ENCODE measurements around the gene MT1M.

Gene MT1M

GRCh38 chr16:56643833-56644232 lies 11.4 kb downstream of the MT1M start:
- no peak overlapping the region for H2AK5ac ChIP-seq (ENCODE audit: low read length)
- H3K79me2 ChIP-seq (ENCODE audit: control insufficient read depth, insufficient read depth, low read length, poor library complexity), result no peaks in the 10 kb centered on the region
- no CpG with 5 or more reads among the region's 5 CpGs for WGBS (ENCODE audit: extremely low coverage, insufficient coverage, insufficient read length)
- H3K14ac ChIP-seq (ENCODE audit: low read length), result no peak overlapping the region
- no peak overlapping the region for H3K4ac ChIP-seq (ENCODE audit: low read depth, low read length)
- no peak overlapping the region for H3K27ac ChIP-seq (ENCODE audit: low read depth, low read length)
- no peak overlapping the region for H2BK120ac ChIP-seq (ENCODE audit: insufficient read depth, low read length, poor library complexity)
- H2BK12ac ChIP-seq (ENCODE audit: low read length), result no peak overlapping the region
- H3K4me3 ChIP-seq (ENCODE audit: low read depth, low read length), result no peak overlapping the region
- no peak overlapping the region for H4K91ac ChIP-seq (ENCODE audit: low read depth, low read length)
- H3K9ac ChIP-seq (ENCODE audit: low read length), result no peak overlapping the region
- no peaks in the 10 kb centered on the region for H3K79me1 ChIP-seq (ENCODE audit: low read length)
- H3K27me3 ChIP-seq (ENCODE audit: insufficient read depth, low read length), result peaks cover 72% of the 10 kb centered on the region
- H4K8ac ChIP-seq (ENCODE audit: low read depth, low read length), result no peak overlapping the region
- H3K23ac ChIP-seq (ENCODE audit: low read length), result no peak overlapping the region
- H3K18ac ChIP-seq (ENCODE audit: low read length), result no peak overlapping the region
- peaks cover 3% of the 10 kb centered on the region for H3K9me3 ChIP-seq (ENCODE audit: insufficient read depth, low read depth, low read length)
- no peak overlapping the region for H4K12ac ChIP-seq (ENCODE audit: low read depth, low read length)
- no peaks in the 10 kb centered on the region for H3K36me3 ChIP-seq (ENCODE audit: control insufficient read depth in 1 of 2, insufficient read depth in 2 of 2, low read length in 2 of 2)
- DNase-seq, result no peak
- peaks cover 0 to 3% of the 10 kb centered on the region in 2 experiments for H3K4me1 ChIP-seq (ENCODE audit: control insufficient read depth in 1 of 2, insufficient read depth in 2 of 2, low read length in 2 of 2)
- no peak overlapping the region for H2AFZ ChIP-seq (ENCODE audit: insufficient read depth, low read length, poor library complexity)
- H2BK5ac ChIP-seq (ENCODE audit: low read depth, low read length, poor library complexity), result no peak overlapping the region
- H3K4me2 ChIP-seq (ENCODE audit: low read length), result no peak overlapping the region

GRCh38 chr16:56645311-56645710 lies 12.9 kb downstream of the MT1M start:
- H2BK5ac ChIP-seq (ENCODE audit: low read depth, low read length, poor library complexity), result no peak overlapping the region
- H2AK5ac ChIP-seq (ENCODE audit: low read length), result no peak overlapping the region
- no peak overlapping the region for H3K27ac ChIP-seq (ENCODE audit: low read depth, low read length)

GRCh38 chr16:56645838-56646237 lies 13.4 kb downstream of the MT1M start:
- peaks cover 56% of the 10 kb centered on the region for H3K27me3 ChIP-seq (ENCODE audit: insufficient read depth, low read length)
- no peaks in the 10 kb centered on the region for H3K79me2 ChIP-seq (ENCODE audit: control insufficient read depth, insufficient read depth, low read length, poor library complexity)
- H3K9ac ChIP-seq (ENCODE audit: low read length), result no peak overlapping the region
- H2BK120ac ChIP-seq (ENCODE audit: insufficient read depth, low read length, poor library complexity), result no peak overlapping the region
- H4K91ac ChIP-seq (ENCODE audit: low read depth, low read length), result no peak overlapping the region
- H3K4me3 ChIP-seq (ENCODE audit: low read depth, low read length), result no peak overlapping the region
- H2BK12ac ChIP-seq (ENCODE audit: low read length), result no peak overlapping the region
- no peak overlapping the region for H4K12ac ChIP-seq (ENCODE audit: low read depth, low read length)
- H4K8ac ChIP-seq (ENCODE audit: low read depth, low read length), result no peak overlapping the region
- no peak overlapping the region for H3K23ac ChIP-seq (ENCODE audit: low read length)
- peaks cover 0 to 3% of the 10 kb centered on the region in 2 experiments for H3K4me1 ChIP-seq (ENCODE audit: control insufficient read depth in 1 of 2, insufficient read depth in 2 of 2, low read length in 2 of 2)
- WGBS (ENCODE audit: extremely low coverage, insufficient coverage, insufficient read length), result no CpG with 5 or more reads among the region's 1 CpG
- H3K4ac ChIP-seq (ENCODE audit: low read depth, low read length), result no peak overlapping the region
- H2AFZ ChIP-seq (ENCODE audit: insufficient read depth, low read length, poor library complexity), result no peak overlapping the region
- no peak for DNase-seq
- no peak overlapping the region for H2AK5ac ChIP-seq (ENCODE audit: low read length)
- H3K14ac ChIP-seq (ENCODE audit: low read length), result no peak overlapping the region
- no peak overlapping the region for H3K27ac ChIP-seq (ENCODE audit: low read depth, low read length)
- peaks cover 3% of the 10 kb centered on the region for H3K9me3 ChIP-seq (ENCODE audit: insufficient read depth, low read depth, low read length)
- no peak overlapping the region for H3K4me2 ChIP-seq (ENCODE audit: low read length)
- H3K18ac ChIP-seq (ENCODE audit: low read length), result no peak overlapping the region
- no peaks in the 10 kb centered on the region for H3K79me1 ChIP-seq (ENCODE audit: low read length)
- H3K36me3 ChIP-seq (ENCODE audit: control insufficient read depth in 1 of 2, insufficient read depth in 2 of 2, low read length in 2 of 2), result no peaks in the 10 kb centered on the region
- H2BK5ac ChIP-seq (ENCODE audit: low read depth, low read length, poor library complexity), result no peak overlapping the region

More at GRCh38 chr16:56645311-56645710, 12.9 kb downstream of the MT1M start:
- DNase-seq, result no peak
- H4K12ac ChIP-seq (ENCODE audit: low read depth, low read length), result no peak overlapping the region
- no peaks in the 10 kb centered on the region for H3K79me1 ChIP-seq (ENCODE audit: low read length)
- H3K9ac ChIP-seq (ENCODE audit: low read length), result no peak overlapping the region
- no peak overlapping the region for H3K4ac ChIP-seq (ENCODE audit: low read depth, low read length)
- no peak overlapping the region for H3K18ac ChIP-seq (ENCODE audit: low read length)
- no peak overlapping the region for H4K8ac ChIP-seq (ENCODE audit: low read depth, low read length)
- H3K9me3 ChIP-seq (ENCODE audit: insufficient read depth, low read depth, low read length), result peaks cover 3% of the 10 kb centered on the region
- H3K4me1 ChIP-seq (ENCODE audit: control insufficient read depth in 1 of 2, insufficient read depth in 2 of 2, low read length in 2 of 2), result peaks cover 0 to 3% of the 10 kb centered on the region in 2 experiments
- no peak overlapping the region for H3K4me3 ChIP-seq (ENCODE audit: low read depth, low read length)
- no peak overlapping the region for H2BK120ac ChIP-seq (ENCODE audit: insufficient read depth, low read length, poor library complexity)
- no peaks in the 10 kb centered on the region for H3K79me2 ChIP-seq (ENCODE audit: control insufficient read depth, insufficient read depth, low read length, poor library complexity)
- H3K4me2 ChIP-seq (ENCODE audit: low read length), result no peak overlapping the region
- no peak overlapping the region for H3K23ac ChIP-seq (ENCODE audit: low read length)
- H3K27me3 ChIP-seq (ENCODE audit: insufficient read depth, low read length), result peaks cover 61% of the 10 kb centered on the region
- WGBS (ENCODE audit: extremely low coverage, insufficient coverage, insufficient read length), result no CpG with 5 or more reads among the region's 1 CpG
- H3K36me3 ChIP-seq (ENCODE audit: control insufficient read depth in 1 of 2, insufficient read depth in 2 of 2, low read length in 2 of 2), result no peaks in the 10 kb centered on the region
- no peak overlapping the region for H4K91ac ChIP-seq (ENCODE audit: low read depth, low read length)
- H2BK12ac ChIP-seq (ENCODE audit: low read length), result no peak overlapping the region
- H3K14ac ChIP-seq (ENCODE audit: low read length), result no peak overlapping the region
- H2AFZ ChIP-seq (ENCODE audit: insufficient read depth, low read length, poor library complexity), result no peak overlapping the region

- Histone ChIP-seq H3K27me3 (ENCODE audit: insufficient read depth, low read length) (peaks cover 45% of the 10 kb centered on the region), H3K9ac (ENCODE audit: low read length) (peak overlapping the region; percentile 33), H3K79me1 (ENCODE audit: low read length) (no peaks in the 10 kb centered on the region), H2AFZ (ENCODE audit: insufficient read depth, low read length, poor library complexity) (no peak overlapping the region), H3K4ac (ENCODE audit: low read depth, low read length) (no peak overlapping the region), H3K79me2 (ENCODE audit: control insufficient read depth, insufficient read depth, low read length, poor library complexity) (no peaks in the 10 kb centered on the region), H4K91ac (ENCODE audit: low read depth, low read length) (no peak overlapping the region), H3K36me3 (ENCODE audit: control insufficient read depth in 1 of 2, insufficient read depth in 2 of 2, low read length in 2 of 2) (no peaks in the 10 kb centered on the region), H2BK5ac (ENCODE audit: low read depth, low read length, poor library complexity) (no peak overlapping the region), H2AK5ac (ENCODE audit: low read length) (no peak overlapping the region), H3K27ac (ENCODE audit: low read depth, low read length) (no peak overlapping the region), H3K18ac (ENCODE audit: low read length) (no peak overlapping the region), H2BK12ac (ENCODE audit: low read length) (no peak overlapping the region), H3K9me3 (ENCODE audit: insufficient read depth, low read depth, low read length) (peaks cover 2% of the 10 kb centered on the region), H3K4me3 (ENCODE audit: low read depth, low read length) (peak overlapping the region; percentile 11), H3K4me2 (ENCODE audit: low read length) (no peak overlapping the region), H3K14ac (ENCODE audit: low read length) (no peak overlapping the region), H3K23ac (ENCODE audit: low read length) (no peak overlapping the region), H2BK120ac (ENCODE audit: insufficient read depth, low read length, poor library complexity) (no peak overlapping the region), H4K12ac (ENCODE audit: low read depth, low read length) (no peak overlapping the region), H4K8ac (ENCODE audit: low read depth, low read length) (no peak overlapping the region), H3K4me1 (ENCODE audit: control insufficient read depth in 1 of 2, insufficient read depth in 2 of 2, low read length in 2 of 2) (peaks cover 0 to 3% of the 10 kb centered on the region in 2 experiments)
- no CpG with 5 or more reads among the region's 33 CpGs for WGBS (ENCODE audit: extremely low coverage, insufficient coverage, insufficient read length)
- DNase-seq, result no peak
Observed at GRCh38 chr16:56647641-56648431, 15.4 kb downstream of the MT1M start.

Measured in trophoblast cell (in vitro differentiated cells and primary cell).